Hematopoietic multipotent progenitor cell treated with erythropoietin and hydrocortisone succinate and interleukin-3 and kit ligand, for 17 days (in vitro differentiated cells): ENCODE data around the gene IGSF3.

Experiments used
- DNase-seq: peaks from one replicate; pipeline ENCODE4 v3.0.0-alpha.2; 2015; ENCODE audit warnings: low spot score

IGSF3 gene

DNA sequence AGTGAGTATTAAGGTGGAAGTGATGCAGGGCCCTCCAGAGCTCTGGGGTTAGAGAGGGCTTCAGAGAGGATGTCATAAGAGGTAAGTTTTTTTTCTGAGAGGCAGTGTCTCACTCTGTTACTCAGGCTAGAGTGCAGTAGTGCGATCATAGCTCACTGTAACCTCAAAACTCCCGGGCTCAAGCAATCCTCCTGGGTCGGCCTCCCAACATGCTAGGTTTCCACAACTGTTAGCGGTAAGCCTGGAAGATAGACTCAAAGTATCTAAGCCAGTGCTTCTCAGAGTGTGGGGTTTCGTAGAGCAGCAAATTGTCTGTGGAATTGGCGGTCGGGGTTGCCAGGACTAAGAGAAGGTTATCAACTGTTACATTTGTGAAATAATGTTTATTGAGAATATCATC lies 18.6 kb upstream of the IGSF3 start:
- DNase-seq, result no peak

DNA sequence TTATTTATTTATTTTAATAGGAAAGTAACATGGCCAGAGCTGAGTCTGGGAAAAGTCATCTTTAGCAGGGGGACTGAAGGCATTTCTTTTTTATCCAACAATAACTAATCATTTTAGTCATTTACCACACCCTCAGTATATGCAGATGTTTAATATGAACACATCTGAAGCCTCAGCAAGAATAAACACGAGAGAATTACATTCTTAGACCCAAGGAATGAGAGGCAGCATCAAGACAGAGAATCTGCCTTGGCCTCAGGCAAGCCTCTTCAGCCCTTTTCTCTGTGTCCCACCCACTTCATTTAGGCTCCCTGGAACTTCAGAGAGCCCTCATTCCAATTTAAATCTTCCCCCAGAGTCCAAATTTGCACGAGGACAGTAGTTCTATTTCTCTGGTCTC lies 17.0 kb upstream of the IGSF3 start:
- DNase-seq, result no peak

DNA sequence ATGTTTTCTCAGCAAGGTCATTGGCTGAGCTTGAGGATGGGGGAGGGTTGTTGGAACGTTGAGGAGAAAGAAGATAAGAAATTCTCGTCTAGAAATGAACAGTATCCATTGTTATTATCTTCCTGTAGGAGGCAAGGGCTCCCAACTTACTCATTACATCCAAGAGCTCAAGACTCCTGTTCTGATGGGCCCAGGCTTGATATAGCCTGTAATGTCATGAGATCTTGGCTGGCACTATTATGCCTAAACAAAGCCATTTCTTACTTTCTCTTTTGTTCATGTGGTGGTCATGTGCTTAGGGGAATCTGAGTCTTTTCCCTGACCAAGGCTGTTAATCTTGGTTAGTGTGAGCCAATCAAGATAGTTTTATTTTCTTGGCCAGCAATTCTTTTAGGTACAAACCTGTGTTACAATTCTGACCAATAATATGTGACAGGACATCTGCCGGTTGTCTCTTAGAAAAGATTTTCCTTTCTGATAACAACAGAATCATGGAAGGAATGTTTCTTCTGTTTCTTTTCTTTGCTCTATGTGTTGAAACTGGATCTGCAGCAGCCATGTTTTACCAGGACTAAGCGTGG lies 15.2 kb upstream of the IGSF3 start:
- DNase-seq, result no peak

DNA sequence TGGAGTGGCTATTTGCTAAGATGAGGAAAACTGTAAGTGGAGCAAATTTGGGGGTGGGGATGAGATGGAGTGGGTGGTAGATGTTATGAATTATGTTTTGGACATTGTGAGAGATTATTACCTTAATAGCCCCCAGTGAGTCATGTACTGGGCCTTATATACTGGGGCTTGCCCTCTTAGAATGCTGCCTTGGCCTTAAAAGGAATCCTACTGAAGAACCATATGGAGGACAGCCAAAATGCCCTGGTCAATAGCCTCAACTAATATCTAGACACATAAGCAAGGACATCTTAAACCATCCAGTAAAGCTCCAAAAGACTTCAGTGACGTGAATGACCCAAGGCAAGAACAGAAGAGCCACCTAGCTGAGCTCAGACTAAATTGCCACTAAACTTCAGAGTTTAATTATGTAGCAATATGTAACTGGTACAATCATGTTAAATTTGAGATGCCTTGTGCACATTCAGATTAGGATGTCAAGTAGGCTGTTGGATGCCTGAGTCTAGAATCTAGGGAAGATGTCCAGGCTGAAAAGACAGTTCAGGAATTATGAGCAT lies 13.9 kb upstream of the IGSF3 start:
- no peak for DNase-seq

DNA sequence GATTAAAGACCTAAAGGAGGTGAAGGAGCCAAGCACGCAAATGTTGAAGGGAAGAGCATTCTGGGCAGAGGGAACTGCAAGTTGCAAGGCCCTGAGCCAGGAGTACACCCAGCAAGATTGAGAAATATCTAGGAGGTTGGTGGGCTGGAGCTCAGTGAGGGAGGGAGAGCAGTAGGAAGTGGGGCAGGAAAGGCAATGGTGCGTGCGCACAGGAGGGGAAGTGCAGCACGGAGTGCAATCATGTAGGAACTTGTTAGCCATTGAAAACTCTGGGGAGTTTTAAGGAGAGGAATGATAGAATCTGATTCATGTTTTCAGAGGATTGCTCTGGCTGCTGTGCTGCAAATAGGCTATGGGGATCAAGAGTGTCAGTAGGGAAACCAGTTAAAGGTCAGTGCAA lies 13.2 kb upstream of the IGSF3 start:
- DNase-seq, result no peak

DNA sequence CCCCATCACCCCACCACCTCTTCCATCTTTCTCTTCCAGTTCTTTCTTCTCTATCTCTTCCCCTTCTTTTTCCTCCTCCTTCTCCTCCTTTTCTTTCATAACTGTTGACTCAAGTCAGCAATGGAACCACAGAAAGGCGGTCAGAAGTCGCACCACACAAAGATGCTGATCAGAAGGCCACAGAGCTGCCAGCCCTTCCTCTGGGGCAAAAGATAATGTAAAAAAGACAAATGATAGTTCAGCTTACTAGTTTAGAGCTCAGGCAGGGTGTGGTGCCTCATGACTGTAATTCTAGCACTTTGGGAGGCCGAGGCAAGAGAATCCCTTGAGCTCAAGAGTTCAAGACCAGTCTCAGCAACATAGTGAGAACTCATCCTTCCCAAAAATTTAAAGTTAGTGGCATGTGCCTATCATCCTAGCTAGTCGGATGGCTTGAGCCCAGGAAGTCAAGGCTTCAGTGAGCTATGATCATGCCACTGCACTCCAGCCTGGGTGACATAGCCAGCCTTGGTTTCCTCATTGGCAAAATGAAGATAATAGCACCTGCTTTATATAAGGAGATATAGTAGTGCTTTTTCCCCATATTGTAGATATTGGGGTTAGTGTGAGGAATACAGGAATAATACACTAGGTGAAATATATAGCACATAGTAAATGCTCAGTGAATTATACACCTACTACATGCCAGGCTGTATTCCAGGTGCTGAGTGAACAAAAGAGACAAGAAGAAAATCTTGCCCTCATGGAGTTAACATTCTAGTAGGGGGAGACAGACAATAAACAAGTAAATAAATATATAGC lies 12.5 kb upstream of the IGSF3 start:
- peak; percentile 28 for DNase-seq

DNA sequence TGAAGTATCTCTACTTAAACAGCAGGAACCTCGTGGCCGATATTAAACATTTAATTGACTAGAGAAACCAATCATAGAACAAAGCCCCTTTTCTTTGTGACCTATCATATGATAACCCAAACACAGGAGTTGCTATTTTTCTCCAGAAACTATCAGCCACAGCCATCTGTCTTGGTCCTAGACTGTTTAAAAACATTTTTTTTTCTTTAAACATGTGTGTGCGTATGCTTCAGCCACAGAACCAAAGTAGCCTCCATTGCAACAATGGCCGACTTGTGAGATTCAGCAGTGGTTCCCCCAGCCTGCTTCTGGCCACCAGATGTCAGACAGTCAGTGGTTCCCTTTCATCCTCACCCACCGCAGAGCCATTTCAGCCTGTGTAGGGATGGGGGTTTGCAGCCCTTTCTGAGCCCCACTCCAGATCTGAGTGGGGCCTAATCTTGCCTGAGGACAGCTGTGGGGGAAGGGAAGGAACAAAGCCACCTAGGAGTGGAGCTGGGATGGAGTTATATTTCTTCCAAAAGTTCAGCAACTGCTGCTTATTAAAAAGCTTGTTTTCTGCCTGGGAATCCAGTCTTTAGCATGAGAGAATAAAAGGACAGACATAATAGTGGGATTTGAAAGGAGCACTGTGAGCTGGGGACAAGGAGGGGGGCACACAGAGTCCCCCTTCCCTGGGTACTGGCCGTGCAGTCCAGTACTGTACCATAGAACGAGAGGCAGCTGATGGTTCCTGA lies 11.7 kb upstream of the IGSF3 start:
- DNase-seq, result no peak

DNA sequence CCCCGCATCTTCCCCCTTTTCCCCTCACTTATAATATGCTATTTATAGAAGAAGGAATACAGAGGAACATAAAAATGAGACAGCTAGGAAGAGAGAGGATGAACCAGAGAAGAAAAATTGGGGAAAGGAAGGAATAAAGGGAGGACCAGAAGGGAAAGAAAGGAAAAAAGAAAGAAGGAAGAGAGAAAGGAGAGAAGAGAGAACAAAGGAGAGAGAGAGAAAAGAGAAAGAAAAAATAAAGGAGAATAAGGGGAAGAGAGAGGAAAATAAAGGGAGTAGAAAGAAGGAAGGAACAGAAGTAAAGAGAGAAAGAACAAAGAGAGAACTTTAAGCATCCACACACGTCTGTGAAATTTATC lies 11.2 kb upstream of the IGSF3 start:
- no peak for DNase-seq

DNA sequence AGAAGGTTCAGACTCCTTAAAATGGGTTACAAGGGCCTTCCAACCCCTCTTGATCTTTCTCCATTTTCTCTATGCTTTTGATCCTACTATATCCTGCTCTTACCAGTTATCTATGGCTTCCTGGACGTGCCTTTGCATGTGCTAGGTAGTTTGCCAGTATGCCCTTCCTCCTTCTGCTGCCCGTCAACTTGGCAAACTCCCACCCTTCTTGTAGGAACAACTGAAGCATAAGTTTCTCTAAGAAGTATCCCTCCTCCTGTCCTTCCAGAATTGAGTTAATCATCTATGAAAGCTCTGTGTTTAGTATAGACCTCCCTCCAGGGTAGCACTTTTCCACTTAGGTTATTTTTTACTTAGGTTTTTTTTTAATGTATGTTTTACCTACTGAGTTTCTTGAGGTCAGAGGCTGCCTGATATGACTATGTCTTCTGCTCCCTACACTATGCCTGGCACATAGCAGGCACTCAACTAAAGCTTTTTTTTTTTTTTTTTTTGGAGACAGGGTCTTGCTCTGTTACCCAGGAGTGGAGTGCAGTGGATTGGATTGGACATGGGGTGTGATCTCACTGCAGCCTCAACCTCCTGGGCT lies 10.0 kb upstream of the IGSF3 start:
- DNase-seq, result no peak

DNA sequence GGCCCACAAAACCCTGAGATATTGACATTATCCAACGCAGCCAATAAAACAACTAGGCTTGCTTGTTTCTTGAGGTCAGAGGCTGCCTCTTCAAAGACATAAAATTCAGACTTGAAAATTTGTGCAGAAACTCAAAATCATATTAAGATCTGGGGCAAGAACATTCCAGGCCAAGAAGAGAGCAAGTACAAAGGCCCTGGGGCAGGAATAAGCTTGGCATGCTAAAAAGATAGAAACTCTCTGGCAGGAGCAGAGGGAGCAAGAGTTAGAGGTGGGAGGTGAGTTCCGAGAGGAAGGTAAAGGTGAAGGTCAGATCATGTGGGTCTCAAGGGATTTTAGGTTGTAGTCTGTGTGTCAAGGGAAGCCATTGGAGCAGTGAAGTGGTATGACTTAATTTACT lies 8.8 kb upstream of the IGSF3 start:
- DNase-seq, result no peak

DNA sequence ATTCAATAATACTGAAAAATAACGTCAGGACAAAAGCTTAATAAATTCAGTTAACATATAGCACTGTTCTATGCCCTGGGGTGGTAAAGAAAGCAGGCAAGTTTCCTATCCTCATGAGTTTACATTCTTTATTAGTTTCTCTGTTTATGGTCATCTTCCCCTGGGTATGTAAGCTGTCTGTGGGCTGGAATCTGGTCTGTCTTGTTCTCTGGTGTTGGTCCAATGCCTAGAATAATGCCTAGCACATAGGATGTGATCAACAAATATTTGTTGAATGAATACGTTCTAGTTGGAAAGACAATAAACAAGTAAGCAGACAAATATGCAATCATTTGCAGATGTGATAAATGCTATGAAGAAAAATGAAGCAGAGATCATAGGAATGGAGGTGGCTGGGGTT lies 7.2 kb upstream of the IGSF3 start:
- no peak for DNase-seq

DNA sequence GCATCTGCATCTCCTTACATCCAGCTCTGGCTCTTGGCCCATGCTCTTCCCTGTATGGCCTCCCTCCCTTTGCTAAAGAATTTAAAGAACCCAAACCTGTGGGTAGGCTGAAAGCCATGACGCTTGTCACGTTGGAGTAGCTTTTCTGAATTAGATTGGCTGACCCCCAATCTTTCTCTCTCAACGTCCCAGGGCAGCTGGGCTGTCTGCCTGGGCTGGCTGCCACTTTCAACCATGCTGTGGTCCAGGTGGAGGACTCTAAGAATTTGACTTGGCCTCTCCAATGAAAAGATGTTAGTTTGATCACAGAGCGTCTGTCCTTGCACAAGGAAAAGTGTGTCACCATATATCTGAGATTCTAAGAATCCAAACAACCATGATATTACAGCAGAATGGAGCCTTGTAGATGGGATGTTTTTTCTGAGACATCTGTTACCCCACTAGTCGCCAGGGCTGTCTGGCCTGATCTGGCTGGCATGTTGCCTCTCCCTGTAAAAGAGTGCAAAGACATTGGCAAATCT lies 6.5 kb upstream of the IGSF3 start:
- DNase-seq, result no peak

DNA sequence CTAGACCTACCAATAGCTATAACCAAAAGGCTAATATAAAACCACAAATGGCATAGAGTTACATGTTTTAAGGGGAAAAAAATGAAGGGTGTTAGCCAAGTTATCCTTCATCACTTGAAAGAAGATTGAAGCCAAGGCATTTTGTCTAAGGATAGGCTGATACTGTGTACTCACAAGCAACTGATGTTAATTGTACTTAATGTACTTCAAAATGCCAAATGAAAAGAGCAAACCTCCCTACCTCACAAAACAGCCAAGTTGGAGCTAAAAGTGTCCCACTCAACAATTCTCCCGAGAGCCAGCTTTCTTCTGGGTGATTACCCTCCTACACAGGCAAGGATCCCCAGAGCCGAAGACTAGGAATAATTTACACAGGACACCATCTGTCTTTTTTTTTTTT lies 4.4 kb upstream of the IGSF3 start:
- DNase-seq, result no peak

DNA sequence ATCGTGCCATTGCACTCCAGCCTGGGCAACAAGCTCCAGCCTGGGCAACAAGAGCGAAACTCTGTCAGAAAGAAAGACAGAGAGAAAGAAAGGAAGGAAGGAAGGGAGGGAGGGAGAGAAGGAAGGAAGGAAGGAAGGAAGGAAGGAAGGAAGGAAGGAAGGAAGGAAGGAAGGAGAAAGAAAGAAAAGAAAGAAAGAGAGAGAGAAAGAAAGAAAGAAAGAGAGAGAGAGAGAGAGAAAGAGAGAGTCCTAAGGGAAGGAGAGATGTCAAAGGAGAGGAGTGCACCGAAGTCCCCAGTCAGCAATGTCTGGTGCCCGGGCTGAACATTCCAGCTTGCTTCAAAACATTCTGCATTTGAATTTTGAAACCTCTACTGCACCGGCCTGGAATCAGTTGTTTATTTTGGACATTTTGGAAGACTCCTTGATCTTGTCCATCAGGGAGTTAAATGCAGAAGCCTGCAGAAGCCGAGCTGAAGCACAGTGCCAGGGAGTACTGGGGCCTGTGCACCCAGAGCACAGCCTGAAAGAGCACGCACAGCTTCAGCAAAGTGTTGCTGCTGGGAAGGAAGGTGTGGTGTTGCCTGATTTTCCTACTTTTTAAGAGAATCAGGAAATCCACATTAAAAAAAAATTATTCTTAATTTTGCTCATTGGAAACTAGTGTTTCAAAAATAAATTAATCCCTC lies 3.7 kb upstream of the IGSF3 start:
- no peak for DNase-seq

DNA sequence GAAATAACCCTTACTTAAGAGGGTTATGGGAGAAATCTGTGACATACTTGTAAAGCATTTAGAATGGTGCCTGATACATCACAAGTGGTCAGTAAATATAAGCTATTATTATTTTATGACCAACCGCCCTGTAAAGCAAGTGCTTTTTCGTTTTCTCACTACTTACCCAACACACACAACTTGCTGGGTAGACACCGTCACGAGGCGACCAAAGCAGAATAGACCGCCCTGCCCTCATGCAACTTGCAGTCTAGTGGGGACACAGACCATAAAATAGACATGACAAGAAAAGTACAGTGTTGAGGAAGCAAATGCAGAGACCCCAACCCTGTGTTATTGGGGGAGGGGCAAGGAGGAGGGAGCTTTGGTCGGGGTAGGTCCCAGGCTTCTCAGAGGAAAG lies 744 bp upstream of the IGSF3 start:
- no peak for DNase-seq

DNA sequence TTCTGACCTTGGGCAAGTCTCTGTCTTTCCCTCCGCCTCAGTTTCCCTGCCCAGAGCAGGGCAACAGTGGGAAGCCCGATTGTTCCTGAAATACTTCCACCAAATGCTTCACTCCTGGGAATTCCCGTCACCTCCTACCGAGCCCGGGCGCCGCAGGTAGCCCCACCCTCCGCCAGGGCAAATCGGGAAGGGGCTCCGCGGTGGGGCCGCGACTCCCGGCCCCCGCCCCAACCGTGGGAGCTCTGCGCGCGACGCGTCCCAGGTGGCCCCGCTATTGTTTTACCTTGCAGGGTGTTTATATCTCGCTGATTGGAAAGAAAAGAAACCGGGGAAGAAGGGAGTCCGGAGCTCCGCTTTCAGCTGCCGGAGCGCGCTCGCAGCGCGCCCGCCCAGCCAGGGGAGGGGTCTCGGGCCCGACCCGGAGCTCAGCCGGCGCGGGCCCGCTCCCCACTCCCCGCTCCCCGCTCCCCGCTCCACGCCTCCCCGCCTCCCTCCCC lies 407 bp downstream of the IGSF3 start:
- no peak for DNase-seq

DNA sequence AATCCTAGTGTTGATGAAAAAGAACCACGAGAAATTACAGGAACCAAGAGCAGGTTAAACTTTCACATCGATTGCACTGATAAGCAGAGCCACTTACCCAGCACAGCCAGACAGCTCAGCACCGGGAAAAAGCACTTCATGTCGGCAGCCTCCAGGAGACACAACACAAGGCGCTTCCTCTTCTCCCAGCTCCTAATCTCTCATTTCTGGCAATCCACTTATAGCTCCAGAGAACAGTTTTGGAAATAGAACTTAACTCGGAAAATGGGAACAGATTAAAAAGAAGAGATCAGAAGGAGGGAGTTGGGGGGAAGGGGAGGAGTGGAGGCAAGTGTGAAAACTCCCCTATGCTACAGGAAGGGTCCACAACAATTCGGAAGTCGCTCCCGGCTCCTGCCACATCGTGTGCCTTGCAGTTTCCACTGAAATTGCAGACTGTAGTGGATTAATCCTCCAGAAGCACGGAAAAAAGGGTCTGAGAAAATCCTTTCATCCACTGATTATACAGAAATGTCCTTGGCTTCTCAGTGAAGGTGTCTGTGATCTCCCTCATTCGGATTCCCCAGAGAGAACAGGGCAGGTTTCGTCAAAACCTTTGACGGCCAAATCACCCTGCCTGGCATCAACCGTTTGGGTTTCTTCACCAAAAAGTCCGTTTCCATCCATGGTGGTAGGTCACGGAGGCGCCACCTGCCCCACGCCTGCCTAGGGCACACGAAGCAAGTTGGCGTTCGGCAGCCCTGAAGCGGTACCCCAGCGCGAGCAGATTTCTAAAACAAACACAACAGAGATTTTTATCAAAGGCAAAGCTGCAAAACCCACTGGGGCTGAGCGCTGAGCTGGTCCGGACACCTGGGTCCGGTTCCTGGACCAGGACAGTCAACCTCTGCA lies 1.1 kb downstream of the IGSF3 start:
- no peak for DNase-seq

DNA sequence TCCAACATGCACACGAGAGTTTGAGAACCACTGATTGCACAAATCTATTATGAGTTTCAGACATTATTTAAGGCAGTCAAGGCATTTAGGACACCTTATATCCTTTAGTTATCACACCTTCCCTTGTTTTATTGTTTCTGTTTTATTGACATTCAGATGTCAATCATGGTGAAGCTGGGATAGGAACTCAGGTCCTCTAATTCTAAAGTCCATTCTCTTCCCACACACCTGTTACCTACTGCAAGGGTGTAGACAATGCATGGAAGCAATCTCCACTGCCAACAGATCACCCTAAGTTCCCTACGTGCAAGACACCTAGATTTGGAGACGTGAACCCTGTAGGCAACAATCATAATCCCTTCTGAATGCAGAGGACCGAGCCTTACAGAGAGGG lies 2.6 kb downstream of the IGSF3 start:
- DNase-seq, result no peak

DNA sequence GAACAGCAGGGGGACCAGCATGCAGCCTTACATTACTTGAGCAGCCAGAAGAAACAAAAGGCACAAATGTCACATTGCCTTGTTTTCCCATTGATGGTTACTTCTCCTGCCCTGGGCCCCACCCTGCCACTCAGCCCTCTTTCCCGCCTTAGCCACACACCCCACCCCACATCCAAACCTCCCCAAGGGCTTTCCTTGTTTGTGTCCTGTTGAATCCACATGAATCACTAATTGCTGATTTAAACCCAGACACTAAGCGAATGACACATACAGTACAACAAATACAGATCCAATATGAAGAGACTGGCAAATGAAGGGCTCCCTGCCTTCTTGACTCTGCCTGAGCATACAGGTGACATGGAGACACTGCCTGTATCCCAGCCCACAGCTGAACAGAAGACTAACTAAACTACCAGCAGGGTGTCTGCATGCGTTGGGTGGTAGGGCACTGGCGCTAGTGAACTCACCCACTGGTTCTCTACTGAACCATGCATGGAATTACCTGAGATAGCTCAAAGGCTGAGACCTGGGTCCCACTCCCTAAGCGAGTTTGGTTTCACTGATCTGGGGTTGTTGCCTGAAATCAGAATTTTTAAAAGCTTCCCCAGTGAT lies 3.1 kb downstream of the IGSF3 start:
- no peak for DNase-seq

DNA sequence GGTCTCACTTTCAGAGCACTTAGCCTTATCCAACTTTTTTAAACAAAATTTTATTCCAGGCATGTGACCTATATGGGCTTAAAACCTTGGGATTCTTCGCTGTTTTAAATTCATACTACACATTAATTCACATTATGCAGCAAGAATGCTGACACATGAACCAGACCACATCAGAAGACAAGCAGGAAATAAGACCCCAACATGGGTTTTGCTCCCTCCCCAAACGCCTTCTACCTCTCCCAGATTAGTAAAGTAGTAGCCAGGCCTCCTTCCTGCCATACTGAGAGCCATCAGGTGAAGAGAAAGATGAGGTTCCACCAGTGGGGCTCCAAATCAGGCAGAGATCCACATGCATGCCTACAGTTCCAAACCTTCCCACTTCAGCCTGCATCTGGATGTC lies 3.7 kb downstream of the IGSF3 start:
- no peak for DNase-seq
